Panc1 (cell line): ENCODE data around the gene SMIM5. TPM values are rescaled to one million over a fixed set of nuclear protein-coding genes. Genes with fewer than 3 reads are reported as not detected.
A peak's percentile ranks its signal among the peaks of the same experiment; 100 is the strongest.

Source experiments
- ATAC-seq: fragments of 200-7000 bp; cut with Tn5 transposase; 2 replicates; pipeline ENCODE4 v1.9.1; 2020; ENCODE audit warnings: mild to moderate bottlenecking, moderate library complexity
- Bru-seq: library from RNA; stranded (reverse); fragments of 400-500 nt; gene quantifications from one replicate; lab custom pipeline; 2021; lab: Mats Ljungman, UMichigan
- BruChase-seq, 2 experiments: library from RNA; stranded (reverse); fragments of 400-500 nt; gene quantifications; one replicate each; lab custom pipeline; 2021; lab: Mats Ljungman, UMichigan
- BruUV-seq: library from RNA; stranded (reverse); fragments of 400-500 nt; replicated peaks from 2 replicates; lab custom pipeline; 2021; lab: Mats Ljungman, UMichigan
- CTCF ChIA-PET: fragments of 300-600 bp; sonication (Branson Sonifier 250); formaldehyde crosslinking; loops from one replicate; lab custom pipeline; 2022; ENCODE audit warnings: antibody characterized with exemption; lab: Charles Lee
- POLR2A ChIA-PET: fragments of 300-600 bp; sonication (Branson Sonifier 250); formaldehyde crosslinking; loops from one replicate; lab custom pipeline; 2022; ENCODE audit warnings: antibody characterized with exemption; lab: Charles Lee
- DNase-seq: peaks from one replicate; pipeline ENCODE4 v3.0.0-alpha.2; 2010; ENCODE audit warnings: low read depth, low spot score
- H3K27ac ChIP-seq: 2 replicates; pipeline ENCODE4 v1.5.1; 2011; ENCODE audit warnings: mild to moderate bottlenecking, low read length, inconsistent platforms
- H3K27me3 ChIP-seq: fragments of 200-500 bp; sonication (Bioruptor generic); 2 replicates; pipeline ENCODE4 v1.6.0; 2014; ENCODE audit warnings: low read length, inconsistent platforms; ENCODE audit not compliant: control insufficient read depth, insufficient read depth
- H3K36me3 ChIP-seq: fragments of 200-500 bp; sonication (Bioruptor generic); 2 replicates; pipeline ENCODE4 v1.5.1; 2014; ENCODE audit warnings: inconsistent platforms, mild to moderate bottlenecking, low read length, moderate library complexity; ENCODE audit not compliant: control insufficient read depth, insufficient read depth
- H3K4me1 ChIP-seq: 2 replicates; pipeline ENCODE4 v1.5.1; 2011; ENCODE audit warnings: inconsistent platforms, mild to moderate bottlenecking, low read length, moderate library complexity; ENCODE audit not compliant: control insufficient read depth, insufficient read depth
- H3K4me3 ChIP-seq, 2 experiments: 2 replicates each; pipeline ENCODE4 v1.5.1; 2011 to 2012; ENCODE audit warnings: low read depth in 2 of 2, low read length in 2 of 2, mild to moderate bottlenecking in 2 of 2, inconsistent platforms in 1 of 2, moderate library complexity in 1 of 2
- H3K9me3 ChIP-seq: fragments of 200-500 bp; sonication (Bioruptor generic); 2 replicates; pipeline ENCODE4 v1.5.1; 2014; ENCODE audit warnings: low read depth, mild to moderate bottlenecking, inconsistent platforms, low read length, moderate library complexity; ENCODE audit not compliant: control insufficient read depth, insufficient read depth
- POLR2AphosphoS5 ChIP-seq: IDR thresholded peaks from 2 replicates; pipeline ENCODE4 v1.6.1; 2012; ENCODE audit warnings: mild to moderate bottlenecking, low read depth, low read length, moderate library complexity
- SIN3A ChIP-seq: IDR thresholded peaks from 2 replicates; pipeline ENCODE4 v1.6.1; 2012; ENCODE audit warnings: low read depth, mild to moderate bottlenecking, low read length, moderate library complexity, borderline replicate concordance; ENCODE audit not compliant: insufficient read depth
- TCF7L2 ChIP-seq: IDR thresholded peaks from 2 replicates; pipeline ENCODE4 v1.6.1; 2011; ENCODE audit warnings: mild to moderate bottlenecking, low read depth, low read length, inconsistent platforms
- in situ Hi-C: cut with HindIII; loops from 2 replicates; pipeline ENCODE4 v1.10.0; 2016; ENCODE audit warnings: low sequenced_read_pairs, low pct_unique_long_range_greater_than_20kb
- intact Hi-C: fragments of 100-400 bp; cut with micrococcal nuclease; formaldehyde crosslinking; loops from one replicate; pipeline ENCODE4 v1.10.0; 2022; ENCODE audit not compliant: unreplicated experiment
- long read RNA-seq: library from polyadenylated mRNA; unstranded; transcript quantifications from one replicate; pipeline ENCODE4 v2.0.0, GENCODE V29; 2021; ENCODE audit not compliant: unreplicated experiment
- polyA plus RNA-seq: library from polyadenylated mRNA; unstranded; fragments of >200 nt; gene quantifications from one replicate; pipeline ENCODE4 v1.2.1, GENCODE V29; 2012; ENCODE audit warnings: missing spikeins; ENCODE audit not compliant: insufficient read length
- total RNA-seq: library from RNA; stranded (reverse); gene quantifications from one replicate; pipeline ENCODE4 v1.2.1, GENCODE V29; 2021; ENCODE audit not compliant: unreplicated experiment
- TF ChIP-seq, protein P1 (sequence below): fragments of 450-650 bp; IDR thresholded peaks from 2 replicates; pipeline ENCODE4 v1.5.1; 2017; ENCODE audit warnings: mild to moderate bottlenecking
- TF ChIP-seq, protein P2 (sequence below), 2 experiments: IDR thresholded peaks; 2 replicates each; pipeline ENCODE4 v1.6.1; 2011 to 2012; ENCODE audit warnings: low read depth in 2 of 2, control low read depth in 1 of 2, low read length in 1 of 2, mild to moderate bottlenecking in 1 of 2, moderate library complexity in 1 of 2; ENCODE audit not compliant: insufficient read depth in 1 of 2

Gene SMIM5, protein sequence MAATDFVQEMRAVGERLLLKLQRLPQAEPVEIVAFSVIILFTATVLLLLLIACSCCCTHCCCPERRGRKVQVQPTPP
- total RNA-seq (0.10 TPM), Bru-seq, nascent RNA (percentile 9 among the genes with signal in this experiment), BruChase-seq, experiment 1, labeled RNA remaining after a 2-hour chase (not detected), BruChase-seq, experiment 2, labeled RNA remaining after a 6-hour chase (percentile 14 among the genes with signal in this experiment)
- polyA plus RNA-seq, result 0.24 TPM
- long read RNA-seq, partial matches to known transcripts, result 0 of 1 reads
- long read RNA-seq, other reads (novel, unspliced or antisense), result 1 of 1 reads

DNA sequence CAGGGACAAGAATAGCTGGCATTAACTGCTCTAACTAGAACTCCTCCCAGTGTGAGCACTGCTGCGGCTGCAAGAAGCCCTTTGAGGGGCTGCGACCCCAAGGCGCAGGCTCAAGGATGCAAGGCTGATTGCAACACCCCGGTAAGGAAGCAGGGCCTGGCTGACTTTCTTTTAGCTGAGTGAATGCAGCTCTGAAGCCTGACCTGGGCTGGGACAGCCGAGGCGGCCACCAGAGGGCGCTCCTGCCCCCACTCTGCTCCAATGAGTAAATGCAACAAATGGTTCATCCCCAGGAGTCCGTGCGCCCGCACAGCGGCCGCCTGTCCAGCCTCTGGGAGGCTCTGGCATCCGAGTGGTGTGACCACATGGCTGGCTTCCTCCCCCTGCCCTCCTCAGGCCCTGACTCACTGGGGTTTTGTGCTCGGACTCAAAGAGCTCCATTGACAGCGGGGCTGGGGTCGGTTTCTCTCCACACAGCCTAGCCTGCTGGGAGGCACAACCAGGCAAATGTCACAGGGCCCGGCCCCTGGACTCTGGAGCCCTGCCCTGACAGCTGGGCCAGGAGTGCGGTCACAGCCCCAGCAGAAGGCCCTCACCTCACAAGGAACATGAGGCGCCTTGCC lies at the start of gene SMIM5:
TSS of gene SMIM5 (plus strand) at position 572 of the 623 bp plus-strand sequence. CDS start 6,768 bp downstream, outside the sequence.
- ChIA-PET CTCF (interaction anchor here (0.6 to 5.5 kb wide), 25 partner anchors 9 to 222 kb away, joined by 3 to 86 read pairs (median 4); partner anchors contain the start of genes GALK1, ITGB4, LLGL2 and TMEM94), POLR2A (interaction anchor here (1.2 kb wide), 1 partner anchor 147 kb away, joined by 3 read pairs; no protein-coding TSS in a partner anchor)
- DNase-seq (peak; percentile 35), ATAC-seq (peak; percentile 85)
- no TSS peak for BruUV-seq
- Histone ChIP-seq H3K9me3 (no peaks in the 10 kb centered on the region), H3K36me3 (no peaks in the 10 kb centered on the region), H3K27ac (peak within 1 kb of the TSS; percentile 65), H3K4me1 (peaks cover 25% of the 10 kb centered on the region), H3K27me3 (no peaks in the 10 kb centered on the region), H3K4me3 (no peak within 1 kb of the TSS)
- TF ChIP-seq SIN3A, result no peak
- TF ChIP-seq, protein P1, sequence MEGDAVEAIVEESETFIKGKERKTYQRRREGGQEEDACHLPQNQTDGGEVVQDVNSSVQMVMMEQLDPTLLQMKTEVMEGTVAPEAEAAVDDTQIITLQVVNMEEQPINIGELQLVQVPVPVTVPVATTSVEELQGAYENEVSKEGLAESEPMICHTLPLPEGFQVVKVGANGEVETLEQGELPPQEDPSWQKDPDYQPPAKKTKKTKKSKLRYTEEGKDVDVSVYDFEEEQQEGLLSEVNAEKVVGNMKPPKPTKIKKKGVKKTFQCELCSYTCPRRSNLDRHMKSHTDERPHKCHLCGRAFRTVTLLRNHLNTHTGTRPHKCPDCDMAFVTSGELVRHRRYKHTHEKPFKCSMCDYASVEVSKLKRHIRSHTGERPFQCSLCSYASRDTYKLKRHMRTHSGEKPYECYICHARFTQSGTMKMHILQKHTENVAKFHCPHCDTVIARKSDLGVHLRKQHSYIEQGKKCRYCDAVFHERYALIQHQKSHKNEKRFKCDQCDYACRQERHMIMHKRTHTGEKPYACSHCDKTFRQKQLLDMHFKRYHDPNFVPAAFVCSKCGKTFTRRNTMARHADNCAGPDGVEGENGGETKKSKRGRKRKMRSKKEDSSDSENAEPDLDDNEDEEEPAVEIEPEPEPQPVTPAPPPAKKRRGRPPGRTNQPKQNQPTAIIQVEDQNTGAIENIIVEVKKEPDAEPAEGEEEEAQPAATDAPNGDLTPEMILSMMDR, result peak; percentile 99
- intact Hi-C loops, result loop anchor here (1.0 kb wide), 1 partner anchor 115 kb away; no protein-coding TSS in a partner anchor
- in situ Hi-C loops, result no loop called here

DNA sequence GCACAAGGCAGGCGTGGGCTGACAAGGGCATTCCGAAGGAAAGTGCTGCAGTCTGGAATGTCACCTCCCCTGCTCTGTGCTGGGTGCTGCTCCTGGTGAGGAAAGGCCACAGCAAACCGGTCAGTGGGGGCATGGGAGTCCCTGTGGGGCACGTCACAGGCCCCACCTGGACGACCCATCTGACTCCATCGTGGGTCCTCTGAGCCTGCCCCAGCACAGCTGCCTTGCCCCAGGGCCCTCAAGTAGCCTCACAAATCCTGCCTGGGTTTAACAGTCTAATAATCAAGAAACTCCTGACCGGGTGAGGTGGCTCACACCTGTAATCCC lies 48.4 kb upstream of the SMIM5 start:
- CTCF ChIA-PET, result interaction anchor here (1.0 kb wide), 1 partner anchor 175 kb away, joined by 5 read pairs; no protein-coding TSS in a partner anchor
- H3K4me1 ChIP-seq, result peaks cover 2% of the 10 kb centered on the region; the same call in 1 of the 2 replicates
- DNase-seq (no peak), ATAC-seq (no peak)
- no peak overlapping the region for H3K4me3 ChIP-seq
- in situ Hi-C loops (no loop called here), intact Hi-C loops (no loop called here)
- no peak overlapping the region for H3K27ac ChIP-seq
- TF ChIP-seq, protein P2, sequence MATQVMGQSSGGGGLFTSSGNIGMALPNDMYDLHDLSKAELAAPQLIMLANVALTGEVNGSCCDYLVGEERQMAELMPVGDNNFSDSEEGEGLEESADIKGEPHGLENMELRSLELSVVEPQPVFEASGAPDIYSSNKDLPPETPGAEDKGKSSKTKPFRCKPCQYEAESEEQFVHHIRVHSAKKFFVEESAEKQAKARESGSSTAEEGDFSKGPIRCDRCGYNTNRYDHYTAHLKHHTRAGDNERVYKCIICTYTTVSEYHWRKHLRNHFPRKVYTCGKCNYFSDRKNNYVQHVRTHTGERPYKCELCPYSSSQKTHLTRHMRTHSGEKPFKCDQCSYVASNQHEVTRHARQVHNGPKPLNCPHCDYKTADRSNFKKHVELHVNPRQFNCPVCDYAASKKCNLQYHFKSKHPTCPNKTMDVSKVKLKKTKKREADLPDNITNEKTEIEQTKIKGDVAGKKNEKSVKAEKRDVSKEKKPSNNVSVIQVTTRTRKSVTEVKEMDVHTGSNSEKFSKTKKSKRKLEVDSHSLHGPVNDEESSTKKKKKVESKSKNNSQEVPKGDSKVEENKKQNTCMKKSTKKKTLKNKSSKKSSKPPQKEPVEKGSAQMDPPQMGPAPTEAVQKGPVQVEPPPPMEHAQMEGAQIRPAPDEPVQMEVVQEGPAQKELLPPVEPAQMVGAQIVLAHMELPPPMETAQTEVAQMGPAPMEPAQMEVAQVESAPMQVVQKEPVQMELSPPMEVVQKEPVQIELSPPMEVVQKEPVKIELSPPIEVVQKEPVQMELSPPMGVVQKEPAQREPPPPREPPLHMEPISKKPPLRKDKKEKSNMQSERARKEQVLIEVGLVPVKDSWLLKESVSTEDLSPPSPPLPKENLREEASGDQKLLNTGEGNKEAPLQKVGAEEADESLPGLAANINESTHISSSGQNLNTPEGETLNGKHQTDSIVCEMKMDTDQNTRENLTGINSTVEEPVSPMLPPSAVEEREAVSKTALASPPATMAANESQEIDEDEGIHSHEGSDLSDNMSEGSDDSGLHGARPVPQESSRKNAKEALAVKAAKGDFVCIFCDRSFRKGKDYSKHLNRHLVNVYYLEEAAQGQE (IDR thresholded peaks at IDR 0.05; ENCODE audit: insufficient read depth in 1 of 2, low read depth in 2 of 2, low read length in 1 of 2), result no peak
- TF ChIP-seq POLR2AphosphoS5, result no peak
- TF ChIP-seq SIN3A, result no peak
- TF ChIP-seq, protein P1, result no peak
- no peak for TF ChIP-seq TCF7L2
- no peaks in the 10 kb centered on the region for H3K27me3 ChIP-seq
- BruUV-seq, result no TSS peak
- POLR2A ChIA-PET, result interaction anchor here (0.6 kb wide), 1 partner anchor 160 kb away, joined by 3 read pairs; no protein-coding TSS in a partner anchor
- H3K36me3 ChIP-seq, result no peaks in the 10 kb centered on the region
- H3K9me3 ChIP-seq, result no peaks in the 10 kb centered on the region
